ENCODE data around the gene AOPEP.

Gene AOPEP

GRCh38 chr9:95105519-95106287 lies 379.2 kb downstream of the AOPEP start:
- no peak for DNase-seq

DNA sequence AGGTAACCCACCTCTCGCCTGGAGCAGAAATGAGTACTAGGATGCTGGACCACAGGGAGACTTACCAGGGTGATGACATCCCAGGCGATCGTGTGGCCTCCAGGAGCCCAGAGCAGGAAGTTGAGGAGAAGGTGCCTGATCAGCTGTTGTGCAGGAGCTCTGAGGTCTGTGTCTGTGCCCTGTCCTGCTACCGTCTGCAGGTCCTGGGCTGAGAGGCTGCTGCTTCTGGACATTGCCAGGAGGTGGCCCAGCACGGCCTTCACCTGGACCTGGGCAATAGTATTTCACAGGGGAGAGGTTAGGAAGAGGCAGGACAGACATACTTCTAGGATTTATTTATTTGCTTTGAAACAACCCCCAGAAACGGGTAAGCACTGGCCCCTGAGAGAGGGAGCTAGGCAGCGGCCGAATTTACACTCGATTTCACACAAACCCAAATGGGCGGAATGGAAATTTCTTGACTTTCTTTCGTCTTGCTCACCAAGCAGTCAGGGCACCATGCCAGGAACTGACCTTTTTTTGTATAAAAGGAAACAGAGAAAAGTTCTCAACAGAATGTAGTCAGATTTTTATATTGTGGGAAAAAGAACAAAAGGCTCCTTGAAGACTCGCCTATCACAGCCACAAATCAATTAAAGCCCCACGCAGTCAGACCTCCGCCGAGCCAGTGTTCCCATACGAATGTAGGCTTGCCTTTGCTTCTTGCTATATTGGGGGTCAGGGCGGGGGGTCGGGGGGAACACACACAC lies 380.7 kb downstream of the AOPEP start:
- DNase-seq: no peak

DNA sequence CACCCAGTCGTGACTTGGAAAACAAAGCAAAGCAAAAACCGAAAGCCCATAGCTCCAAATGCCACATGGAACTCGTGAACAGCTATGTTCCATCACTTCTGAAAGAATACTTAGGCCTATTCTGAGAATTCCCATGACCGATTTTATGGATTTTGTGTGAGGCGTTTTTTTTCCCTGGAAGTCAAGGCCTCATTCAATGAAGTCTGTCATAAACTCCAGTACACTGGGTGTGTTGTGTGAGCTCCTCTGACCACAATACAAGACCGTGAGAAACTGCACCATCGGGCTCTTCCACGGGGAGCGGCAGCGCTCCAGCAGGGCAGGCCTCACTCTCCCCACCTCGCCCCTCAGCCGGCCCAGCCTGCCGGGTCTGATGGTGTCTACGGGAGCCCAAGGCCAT lies 381.5 kb downstream of the AOPEP start:
- DNase-seq: no peak

DNA sequence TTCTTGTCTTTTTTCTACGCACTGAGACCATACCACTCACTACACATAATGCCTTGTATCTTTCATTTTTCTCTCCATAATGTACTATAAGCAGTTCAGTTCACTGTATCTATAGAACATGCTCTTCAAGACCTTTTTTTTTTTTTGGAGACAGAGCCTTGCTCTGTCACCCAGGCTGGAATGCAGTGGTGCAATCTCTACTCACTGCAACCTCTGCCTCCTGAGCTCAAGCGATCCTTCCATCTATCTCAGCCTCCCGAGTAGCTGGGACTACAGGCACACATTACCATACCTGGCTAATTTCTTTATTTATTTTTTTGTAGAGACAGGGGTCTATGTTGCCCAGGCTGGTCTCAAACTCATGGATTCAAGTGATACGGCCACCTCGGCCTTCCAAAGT lies 382.3 kb downstream of the AOPEP start:
- DNase-seq: no peak

DNA sequence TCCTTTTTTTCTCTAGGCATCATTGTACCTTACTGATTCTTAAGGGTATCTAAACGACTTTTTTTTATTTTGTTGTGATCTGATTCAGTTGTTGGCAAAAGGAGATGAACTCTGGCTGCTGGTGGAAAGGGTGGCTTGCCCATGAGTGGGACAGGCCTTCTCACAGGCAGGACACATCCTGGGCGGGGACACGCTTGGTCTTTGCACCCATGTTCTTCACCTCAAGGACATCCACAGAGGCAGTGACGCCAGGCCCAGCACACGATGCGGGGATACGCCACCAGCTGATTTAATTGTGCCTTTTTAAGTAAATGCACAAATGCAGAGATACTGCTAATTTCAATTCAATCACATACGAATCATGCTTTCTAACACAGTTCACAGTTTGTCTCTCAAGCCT lies 383.0 kb downstream of the AOPEP start:
- DNase-seq: no peak

DNA sequence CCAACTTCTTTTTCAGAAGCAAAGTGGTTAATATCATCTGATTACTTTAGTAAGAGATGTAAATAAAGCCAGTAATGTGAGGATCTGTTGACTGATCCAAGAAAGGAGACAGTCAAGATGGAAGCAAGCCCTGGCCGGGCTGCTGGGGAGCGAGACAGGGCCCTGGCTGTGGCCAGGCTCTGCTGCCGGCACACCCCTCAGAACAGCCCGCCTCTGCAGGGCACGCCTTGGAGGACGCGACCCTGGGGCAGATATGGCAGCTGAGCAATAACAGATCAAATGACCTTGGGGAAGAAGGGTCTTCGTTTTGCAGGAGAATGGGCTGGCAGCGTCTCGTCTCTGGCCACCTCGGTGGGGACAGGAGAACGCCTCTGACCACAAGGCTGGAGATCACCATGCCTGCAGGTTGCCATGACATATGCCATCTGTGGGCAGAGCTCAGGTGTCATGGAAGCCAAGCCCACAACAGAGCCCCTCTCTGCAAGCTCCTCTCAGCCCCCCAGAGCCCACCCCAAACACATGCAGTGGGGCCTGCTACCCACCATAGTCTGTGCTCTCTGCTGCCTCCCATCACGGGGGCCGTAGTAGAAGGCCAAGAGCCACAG lies 384.5 kb downstream of the AOPEP start:
- DNase-seq: no peak

GRCh38 chr9:95111716-95112115 lies 385.2 kb downstream of the AOPEP start:
- DNase-seq: no peak

DNA sequence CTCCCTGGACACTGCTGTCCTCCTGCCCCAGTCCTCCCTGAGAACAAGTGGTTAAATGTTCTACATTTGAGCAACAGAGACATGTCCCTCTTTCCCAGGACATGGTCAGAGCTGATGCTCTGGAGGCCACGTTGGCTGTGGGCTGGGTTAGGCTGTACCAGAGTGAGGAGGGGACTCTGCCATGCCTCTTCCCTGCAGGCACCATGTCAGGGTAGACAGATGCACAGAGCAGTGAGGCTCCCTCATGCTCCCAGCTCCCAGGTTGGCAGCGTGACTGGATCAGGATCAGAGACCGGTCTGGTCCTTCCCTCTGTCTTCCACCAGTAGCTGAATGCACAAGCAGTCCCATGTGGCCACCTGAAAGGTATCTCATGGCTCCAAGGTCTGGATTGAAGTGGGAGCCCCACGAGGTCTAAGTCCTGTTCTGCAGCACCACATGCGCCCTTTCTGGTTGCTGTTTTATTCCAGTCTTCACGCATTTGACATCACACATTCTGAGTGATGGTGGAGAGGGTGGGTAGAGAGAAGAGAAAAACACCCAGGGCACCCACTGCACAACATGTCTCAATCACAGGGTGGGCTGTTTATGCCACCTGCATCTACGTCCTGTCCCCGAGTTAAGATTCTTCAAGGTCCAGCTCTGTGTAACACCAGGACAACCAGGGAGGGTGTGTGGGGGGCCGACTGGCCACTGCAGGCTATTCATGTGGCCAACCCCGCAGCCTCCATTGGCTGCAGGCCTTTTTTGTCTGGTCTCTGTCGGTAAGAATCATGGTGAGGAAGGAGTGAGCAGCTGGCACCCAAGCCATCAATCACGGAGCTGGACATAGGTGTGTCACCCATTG lies 386.2 kb downstream of the AOPEP start:
- no peak for DNase-seq

DNA sequence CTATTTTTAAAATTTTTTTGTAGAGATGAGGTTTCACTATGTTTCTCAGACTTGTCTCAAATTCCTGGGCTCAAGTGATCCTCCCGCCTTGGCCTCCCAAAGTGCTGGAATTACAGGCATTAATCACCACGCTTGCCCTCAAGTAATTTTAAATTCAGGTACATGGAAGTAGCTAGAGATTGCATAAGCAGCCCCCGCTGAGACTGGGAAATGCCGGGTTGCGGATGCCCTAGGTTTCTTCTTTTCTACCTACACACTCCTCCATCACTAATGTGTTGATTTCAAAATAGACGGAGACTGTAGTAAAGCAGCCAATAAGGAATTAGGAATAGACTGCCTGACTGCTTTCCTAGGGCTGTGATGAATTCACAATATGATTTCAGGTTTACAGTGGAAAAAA lies 388.6 kb downstream of the AOPEP start:
- DNase-seq: no peak

- no peak for DNase-seq
Measured at GRCh38 chr9:95116002-95116807, 389.7 kb downstream of the AOPEP start.

GRCh38 chr9:95116808-95117204 lies 390.3 kb downstream of the AOPEP start:
- no peak for DNase-seq

- no peak for DNase-seq
Measured at GRCh38 chr9:95118596-95118995, 392.1 kb downstream of the AOPEP start.

DNA sequence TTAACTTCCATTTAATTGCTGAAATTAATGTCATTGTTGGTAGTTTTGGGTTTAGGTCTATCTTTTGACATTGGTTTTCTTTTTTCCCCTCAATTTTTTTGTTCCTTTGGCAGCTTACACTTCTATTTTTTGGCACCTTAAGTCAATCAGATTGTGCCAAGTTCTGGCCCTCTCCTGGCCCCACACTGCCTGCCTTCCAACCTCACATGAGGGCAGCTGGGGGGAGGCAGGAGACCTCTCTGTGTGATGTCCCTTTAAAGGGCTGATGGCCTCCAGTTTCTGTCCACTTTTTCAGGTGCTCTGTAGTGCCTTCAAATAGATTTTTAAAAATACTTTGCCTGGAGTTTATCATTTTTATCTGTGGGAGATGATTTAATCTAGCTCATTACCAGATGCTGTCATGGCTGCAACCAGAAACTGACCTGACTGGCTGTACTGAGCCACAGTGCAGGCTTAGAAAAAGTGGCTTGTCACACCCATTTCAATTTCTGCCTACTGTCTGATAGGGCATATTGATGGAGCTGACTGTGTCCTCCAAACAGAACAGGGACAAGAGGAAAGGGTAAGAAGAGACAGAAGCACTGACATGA lies 394.4 kb downstream of the AOPEP start:
- no peak for DNase-seq

GRCh38 chr9:95124582-95125367 lies 398.3 kb downstream of the AOPEP start:
- no peak for DNase-seq

- no peak for DNase-seq
Measured at GRCh38 chr9:95125652-95126051, 399.2 kb downstream of the AOPEP start.

- DNase-seq: no peak
Measured at GRCh38 chr9:95126739-95127138, 400.2 kb downstream of the AOPEP start.

DNA sequence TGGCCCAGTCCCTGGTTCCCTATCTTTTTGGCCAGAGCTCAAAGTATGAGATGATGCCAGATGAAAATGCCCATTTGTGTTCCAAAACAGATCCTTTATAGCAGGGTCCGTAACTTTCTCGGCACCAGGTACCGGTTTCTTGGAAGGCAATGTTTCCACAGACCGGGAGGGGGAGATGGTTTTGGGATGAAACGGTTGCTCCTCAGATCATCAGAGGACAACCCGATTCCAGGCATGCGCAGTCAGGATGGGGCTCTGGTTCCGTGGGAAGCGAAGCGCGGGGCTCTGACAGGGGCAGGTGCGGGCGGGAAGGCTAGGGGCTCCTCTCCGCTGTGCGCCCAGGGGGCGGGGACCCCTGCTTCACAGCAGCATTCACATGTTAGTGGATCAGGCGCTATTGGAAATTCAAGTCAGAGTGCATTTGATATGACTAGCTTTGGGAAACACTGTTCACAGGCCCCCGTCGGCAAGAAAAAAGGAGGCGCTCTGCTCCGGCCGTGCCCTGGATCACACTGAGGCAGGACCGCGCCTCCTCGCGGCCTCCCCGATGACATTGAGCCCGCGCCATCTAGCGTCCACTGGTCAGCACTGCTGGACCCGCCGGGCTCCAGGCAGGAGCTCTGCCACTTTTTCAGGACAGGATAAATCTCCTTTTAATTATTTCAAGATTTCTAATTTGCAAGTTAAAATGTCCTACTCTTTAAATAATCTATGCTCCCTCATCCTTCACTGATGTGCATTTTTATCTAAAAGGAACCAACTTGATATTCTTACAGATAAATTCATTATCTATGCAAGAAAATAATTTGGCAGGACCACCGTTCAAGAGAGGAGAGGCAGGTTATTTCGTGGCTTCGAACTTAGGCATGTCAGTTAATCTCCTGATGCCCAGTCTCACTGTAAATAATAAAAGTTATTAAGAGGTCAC lies 401.0 kb downstream of the AOPEP start:
- peak; percentile 73 for DNase-seq

- no peak for DNase-seq
Measured at GRCh38 chr9:95128177-95128524, 401.7 kb downstream of the AOPEP start.

DNA sequence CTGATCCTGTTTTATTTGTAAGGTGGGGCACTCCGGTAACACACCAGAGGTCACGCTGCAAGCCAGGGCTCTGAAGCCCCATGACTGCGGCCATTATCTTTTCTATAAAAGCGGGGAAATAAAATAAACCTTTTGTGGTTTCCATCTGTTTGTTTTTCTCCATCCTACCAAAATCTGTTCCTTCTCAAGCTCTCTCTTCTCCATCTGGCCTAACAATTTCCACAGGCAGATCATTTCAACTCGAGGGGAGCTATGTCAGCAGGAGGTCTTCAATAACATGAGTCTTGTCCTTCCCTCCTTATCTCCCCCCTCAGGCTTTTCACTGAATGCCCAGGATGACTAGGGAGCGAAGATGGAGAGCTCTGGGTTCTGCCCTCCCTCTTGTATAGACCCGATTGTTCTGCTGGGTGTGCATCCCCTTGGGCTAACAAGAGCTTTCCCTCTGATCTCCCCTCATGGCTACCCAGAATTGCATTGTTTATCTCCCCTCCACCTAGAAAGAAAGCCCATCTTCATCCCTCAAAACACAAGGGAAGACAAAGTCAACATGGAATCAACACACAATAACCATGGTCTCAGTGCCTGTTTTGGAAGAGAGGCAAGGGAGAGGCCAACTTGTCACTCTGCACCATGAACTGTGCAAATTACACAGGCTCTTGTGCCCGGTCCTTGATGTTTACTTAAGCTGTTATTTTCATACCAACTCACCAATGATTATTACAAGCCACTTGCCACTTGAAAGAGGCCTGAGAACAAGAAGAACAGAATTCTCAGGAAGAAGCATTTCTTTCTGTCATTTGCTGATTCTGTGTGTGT lies 403.2 kb downstream of the AOPEP start:
- no peak for DNase-seq
